ENCODE results near the gene ALOX5.

Gene ALOX5

GRCh38 chr10:45488365-45488764 lies 114.3 kb downstream of the ALOX5 start:
- peaks cover 20% of the 10 kb centered on the region for H3K36me3 Mint-ChIP-seq (ENCODE audit: low read depth)
- no peak overlapping the region for H3K4me3 Mint-ChIP-seq
- H3K27me3 Mint-ChIP-seq: no peaks in the 10 kb centered on the region
- DNase-seq (no peak), ATAC-seq (no peak)
- no peaks in the 10 kb centered on the region for H3K9me3 Mint-ChIP-seq
- no peaks in the 10 kb centered on the region for H3K4me1 Mint-ChIP-seq
- no peak overlapping the region for H3K27ac Mint-ChIP-seq

- no peak overlapping the region for H3K27ac Mint-ChIP-seq
- no peak overlapping the region for H3K4me3 Mint-ChIP-seq
- peaks cover 12% of the 10 kb centered on the region for H3K36me3 Mint-ChIP-seq (ENCODE audit: low read depth)
- DNase-seq (no peak), ATAC-seq (no peak)
- peaks cover 8% of the 10 kb centered on the region for H3K9me3 Mint-ChIP-seq
- no peaks in the 10 kb centered on the region for H3K27me3 Mint-ChIP-seq
- peaks cover under 1% of the 10 kb centered on the region for H3K4me1 Mint-ChIP-seq
These were observed 116.3 kb downstream of the ALOX5 start for GRCh38 chr10:45490277-45490676.

- H3K27me3 Mint-ChIP-seq: no peaks in the 10 kb centered on the region
- H3K27ac Mint-ChIP-seq: no peak overlapping the region
- peaks cover 14% of the 10 kb centered on the region for H3K36me3 Mint-ChIP-seq (ENCODE audit: low read depth)
- H3K9me3 Mint-ChIP-seq: peaks cover 16% of the 10 kb centered on the region
- H3K4me1 Mint-ChIP-seq: peaks cover 5% of the 10 kb centered on the region
- ATAC-seq: no peak
- no peak for DNase-seq
- no peak overlapping the region for H3K4me3 Mint-ChIP-seq
These were observed 117.0 kb downstream of the ALOX5 start for GRCh38 chr10:45491061-45491460.
